Glomerular endothelial cell (primary cell): Measurements from ENCODE around the gene ARHGEF7. TPM values are rescaled to one million over a fixed set of nuclear protein-coding genes. Genes with fewer than 3 reads are reported as not detected.
"Not testable (repeated sequence)": the region's sequence is repeated elsewhere in the genome, so short reads cannot be mapped to it uniquely, and the experiment has no call there.

ENCODE experiments used
- DNase-seq: peaks from one replicate; pipeline ENCODE4 v3.0.0-alpha.2; 2011; ENCODE audit warnings: low read depth, low spot score; ENCODE audit errors: extremely low read depth
- total RNA-seq: library from RNA; depleted of rRNA; stranded (reverse); fragments of >200 nt; gene quantifications from 2 replicates; pipeline ENCODE4 v1.2.3, GENCODE V29; 2015

Gene ARHGEF7
- total RNA-seq, 1 donor from 2014 or later: 197 TPM

DNA sequence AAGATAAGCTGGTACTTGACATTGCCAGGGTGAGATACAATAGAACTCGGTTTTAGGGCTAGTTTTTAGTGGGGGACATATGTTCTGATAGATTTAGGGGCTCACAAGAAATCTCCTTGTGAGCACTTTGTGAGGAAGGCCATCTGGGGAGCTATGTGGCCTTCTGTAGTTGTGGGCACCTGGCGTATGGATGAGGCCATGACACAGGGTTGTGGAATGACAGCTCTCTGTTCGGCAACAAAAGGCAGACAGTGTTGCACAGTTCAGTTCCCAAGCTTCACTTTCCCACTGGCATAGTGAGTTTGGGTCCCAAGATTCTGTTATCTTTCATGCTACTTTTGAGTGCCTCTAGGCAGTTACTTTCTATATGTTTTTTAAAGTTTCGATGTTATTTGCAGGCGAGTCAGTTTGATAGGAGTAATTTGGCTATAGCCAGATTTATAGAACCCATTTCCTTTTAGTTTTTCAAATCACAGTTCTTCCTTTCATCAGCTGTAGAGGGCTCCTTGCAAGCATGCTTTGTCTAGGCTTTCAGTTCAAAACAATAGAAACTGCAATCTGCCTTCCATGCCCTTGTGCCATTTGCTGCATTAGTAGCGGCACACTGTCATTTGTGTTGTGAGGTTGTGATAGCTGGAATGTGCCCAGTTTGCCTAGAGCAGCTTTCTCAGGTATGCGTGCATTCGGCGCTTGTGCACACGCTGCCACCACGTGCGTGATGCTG, 134.7 kb downstream of the ARHGEF7 start:
- no peak for DNase-seq

DNA sequence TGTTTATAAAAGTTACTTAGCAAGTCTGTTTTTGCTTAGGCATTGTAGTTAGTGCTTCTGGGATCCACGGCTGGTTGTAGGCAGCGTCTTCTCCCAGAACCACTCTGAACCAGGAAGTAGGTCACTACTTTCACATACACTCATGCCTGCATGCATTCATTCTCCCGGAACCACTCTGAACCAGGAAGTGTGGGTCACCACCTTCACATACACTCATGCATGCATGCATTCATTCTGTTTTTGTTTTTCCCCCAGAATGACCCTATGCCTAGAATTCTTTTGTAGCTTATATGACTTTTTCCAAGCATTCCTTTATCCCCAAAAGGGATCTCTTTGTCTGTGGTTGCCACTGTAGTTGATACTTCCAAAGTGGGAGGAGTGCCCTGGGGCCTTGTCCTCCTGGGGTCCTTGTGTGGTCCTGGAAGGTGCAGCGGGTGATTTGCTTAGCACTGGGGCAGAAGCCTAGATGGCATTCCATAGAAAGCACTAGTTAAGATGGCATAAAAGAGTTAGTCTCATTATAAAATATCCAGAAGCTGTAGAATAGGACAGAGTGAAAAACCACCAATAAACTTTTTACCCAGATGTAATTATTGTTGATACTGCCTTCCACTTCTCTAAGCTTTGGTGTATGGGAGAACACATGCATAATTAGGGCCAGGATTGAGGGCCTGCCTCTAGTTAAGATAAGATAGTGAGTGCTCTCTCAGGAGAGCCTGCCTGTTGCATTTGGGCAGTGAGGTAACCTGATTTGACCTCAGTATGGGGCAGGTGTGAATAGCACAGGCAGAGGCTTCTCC, 136.7 kb downstream of the ARHGEF7 start:
- DNase-seq: no peak

DNA sequence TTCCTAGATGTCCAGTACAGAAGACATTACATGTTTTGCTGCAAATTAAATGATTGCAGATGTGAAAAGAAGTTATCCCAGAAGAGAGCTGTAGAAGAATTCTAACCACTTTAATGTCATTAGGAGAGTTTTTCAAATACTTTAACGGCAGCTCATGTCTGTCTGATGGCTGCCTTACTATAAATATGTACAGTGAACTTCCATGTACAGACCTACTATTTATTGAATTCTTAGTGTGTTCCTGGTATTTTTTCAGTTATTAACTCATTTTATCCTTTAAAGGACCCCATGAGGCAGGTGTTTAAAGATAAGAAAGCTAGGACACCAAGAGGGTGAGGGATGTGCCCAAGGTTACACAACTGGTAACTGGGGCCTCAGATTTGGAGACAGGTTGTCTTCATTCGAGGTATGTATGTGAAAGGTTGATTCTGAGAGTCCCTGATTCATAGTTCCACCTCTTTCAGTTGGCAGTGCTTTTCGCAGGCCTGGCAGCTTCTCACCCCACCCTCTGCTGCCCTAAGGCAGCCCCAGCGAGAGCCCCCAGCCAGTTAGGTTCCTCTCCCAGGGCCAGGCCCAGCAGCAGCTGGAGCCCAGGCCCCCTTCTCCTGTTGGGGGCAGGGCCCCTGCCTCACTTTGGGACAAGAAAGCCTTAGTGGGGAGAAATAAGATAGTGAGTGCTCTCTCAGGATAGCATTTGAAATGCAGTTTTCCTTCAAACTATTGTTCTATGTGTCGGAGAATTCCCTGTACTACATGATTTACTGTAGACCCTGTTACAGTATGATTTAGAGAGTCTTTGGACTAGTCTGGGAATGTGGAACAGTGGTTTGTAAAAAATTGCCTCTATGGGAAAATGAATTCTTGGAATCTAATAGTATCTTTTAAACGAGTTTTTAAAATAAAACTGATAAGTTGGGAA, 137.6 kb downstream of the ARHGEF7 start:
- no peak for DNase-seq

DNA sequence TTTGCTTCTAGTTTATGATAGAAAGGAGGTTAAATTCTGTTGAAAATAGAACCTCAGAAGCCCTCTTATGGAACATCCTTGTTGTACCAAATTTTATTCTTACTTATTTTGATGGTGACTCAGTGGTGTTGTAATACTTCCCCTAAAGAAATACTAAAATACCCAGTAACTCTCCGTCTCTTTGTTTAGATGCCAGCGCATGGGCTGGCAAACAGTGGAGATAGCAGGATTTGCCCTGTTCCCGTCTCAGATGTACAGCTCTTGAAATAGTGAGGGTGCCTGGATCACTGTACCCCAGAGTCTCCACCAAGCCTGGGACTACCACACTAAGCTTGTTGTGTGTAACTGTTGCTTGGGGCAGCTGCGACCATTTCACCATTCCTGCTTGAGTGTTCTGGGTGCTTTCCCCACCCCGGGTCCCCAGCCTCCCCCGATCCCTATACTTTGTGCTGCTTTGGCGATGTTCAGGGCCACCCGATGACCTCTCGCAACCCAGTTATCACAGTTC, 138.3 kb downstream of the ARHGEF7 start:
- no peak for DNase-seq

DNA sequence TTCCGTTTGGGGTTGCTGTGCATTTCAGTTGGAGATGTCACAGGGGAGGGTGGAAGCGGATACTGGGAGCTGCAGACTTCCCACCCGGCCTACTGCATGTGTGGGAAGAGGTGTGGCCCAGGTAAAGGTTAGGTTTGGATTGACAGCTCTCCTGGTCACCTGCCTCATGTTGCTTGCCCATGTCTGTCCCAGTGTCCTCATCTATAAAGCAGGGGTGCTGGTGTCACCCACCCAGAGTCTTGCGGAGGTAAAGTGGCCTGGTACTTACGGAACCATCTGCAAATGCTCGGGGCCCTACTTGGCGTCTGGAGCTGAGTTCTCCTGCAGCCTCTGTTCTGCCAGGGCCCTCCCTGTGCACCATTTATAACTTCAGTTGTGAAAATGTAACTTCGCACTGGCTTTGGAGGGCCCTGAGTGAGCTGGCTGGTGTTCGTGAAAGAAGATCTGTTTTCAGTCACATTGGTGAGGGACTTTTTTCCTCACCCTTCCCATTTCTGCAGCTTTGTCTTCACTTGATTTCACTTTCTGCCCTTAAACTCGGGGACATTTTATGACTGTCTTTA, 140.2 kb downstream of the ARHGEF7 start:
- no peak for DNase-seq

DNA sequence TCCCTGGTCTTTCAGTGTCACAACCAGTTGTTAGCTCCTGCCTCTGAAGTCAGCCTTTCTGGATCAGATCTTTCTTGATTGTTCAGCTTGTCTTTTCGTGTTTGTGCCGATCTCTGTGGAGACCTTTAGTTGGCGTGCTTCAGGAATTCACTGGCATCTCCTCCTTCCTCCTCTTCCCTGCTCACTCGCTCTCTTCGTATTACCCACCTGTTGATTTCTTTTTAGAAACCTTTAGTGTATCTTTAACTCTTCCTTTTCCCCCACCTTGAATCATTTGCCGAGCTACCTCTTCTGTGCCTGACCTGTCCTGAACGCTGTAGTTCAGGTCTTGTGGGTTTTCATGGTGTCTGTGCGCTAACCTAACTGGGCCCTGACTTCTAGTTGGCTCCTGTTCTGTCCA, 141.3 kb downstream of the ARHGEF7 start:
- DNase-seq: no peak

DNA sequence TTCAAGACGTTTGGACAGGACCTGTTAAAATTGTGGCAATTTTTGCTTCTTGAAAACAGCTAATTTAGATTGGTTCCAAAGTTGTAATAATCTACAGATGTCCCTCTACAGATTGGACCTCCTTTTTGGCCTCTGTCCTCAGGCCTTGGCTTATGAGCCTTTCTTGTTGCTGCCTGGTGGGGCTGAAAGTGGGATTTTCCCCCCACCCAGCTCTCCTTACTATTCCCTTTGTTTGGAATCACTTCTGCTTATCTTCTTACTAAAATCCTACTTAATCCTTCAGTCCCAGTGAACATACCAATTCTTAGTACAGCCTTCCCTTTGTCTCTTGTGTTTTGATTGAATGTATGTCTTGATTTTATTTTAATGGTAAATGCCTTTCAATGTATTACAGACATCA, 141.8 kb downstream of the ARHGEF7 start:
- no peak for DNase-seq

DNA sequence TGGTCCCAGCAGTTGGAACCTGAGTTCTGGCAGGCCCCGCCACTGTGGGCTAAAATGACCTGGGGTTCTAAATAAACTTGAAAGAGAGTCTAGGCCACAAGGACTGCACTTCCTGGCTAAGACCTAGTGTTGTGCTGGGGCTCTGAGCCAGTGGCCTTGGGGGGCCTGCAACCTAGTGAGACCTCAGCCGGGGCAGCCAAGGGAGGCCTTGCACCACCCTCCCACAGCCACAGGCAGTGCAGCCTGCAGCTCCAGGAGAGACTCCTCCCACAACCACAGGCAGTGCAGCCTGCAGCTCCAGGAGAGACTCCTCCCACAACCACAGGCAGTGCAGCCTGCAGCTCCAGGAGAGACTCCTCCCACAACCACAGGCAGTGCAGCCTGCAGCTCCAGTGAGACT, 142.8 kb downstream of the ARHGEF7 start:
- not testable (repeated sequence) for DNase-seq

DNA sequence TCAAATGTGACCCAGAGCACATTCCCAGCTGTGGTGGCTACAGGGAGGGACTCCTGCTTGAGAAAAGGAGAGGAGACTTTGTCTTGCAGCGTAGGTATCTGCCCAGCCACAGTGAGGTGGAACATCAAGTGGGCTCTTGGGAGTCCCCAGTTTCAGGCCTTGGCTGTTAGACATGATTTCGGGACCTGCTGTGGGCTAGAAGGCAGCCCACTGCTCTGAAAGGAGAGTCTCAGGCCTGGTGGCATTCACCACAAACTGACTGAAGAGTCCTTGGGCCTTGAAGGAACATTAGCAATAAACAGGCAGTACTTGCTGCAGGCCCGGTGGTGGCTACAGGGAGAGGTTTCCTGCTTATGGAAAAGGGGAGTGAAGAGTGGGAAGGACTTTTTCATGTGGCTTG, 143.5 kb downstream of the ARHGEF7 start:
- no peak for DNase-seq

DNA sequence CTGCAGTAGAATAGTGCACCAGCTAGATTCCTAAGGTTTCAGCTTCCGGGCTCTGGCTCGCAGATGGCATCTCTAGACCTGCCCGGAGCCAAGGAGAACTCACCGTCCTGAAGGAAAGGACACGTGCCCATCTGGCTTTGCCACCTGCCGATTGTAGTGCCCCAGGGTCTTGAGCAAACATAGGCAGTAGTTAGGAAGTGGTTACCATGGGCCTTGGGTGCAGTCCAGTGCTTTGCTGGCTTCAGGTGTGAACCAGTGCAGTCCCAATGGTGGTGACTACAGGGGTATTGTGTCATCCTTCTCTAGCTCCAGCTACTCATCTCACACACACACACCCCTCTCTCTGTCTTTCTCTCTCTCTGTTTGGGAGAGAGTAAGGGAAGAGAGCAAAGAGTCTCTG, 143.9 kb downstream of the ARHGEF7 start:
- no peak for DNase-seq

DNA sequence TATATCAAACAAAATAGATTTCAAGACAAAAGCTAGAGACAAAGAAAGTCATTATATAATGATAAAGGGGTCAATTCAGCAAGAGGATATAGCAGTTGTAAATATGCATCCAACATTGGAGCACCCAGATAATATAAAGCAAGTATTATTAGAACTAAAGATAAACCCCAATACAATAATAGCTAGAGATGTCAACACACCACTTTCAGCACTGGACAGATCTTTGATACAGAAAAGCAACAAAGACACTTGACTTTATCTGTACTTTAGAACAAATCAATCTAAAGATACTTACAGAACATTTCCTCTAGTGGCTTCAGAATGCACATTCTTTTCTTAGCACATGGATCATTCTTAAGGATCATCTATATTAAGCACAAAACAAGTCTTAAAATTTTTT, 146.2 kb downstream of the ARHGEF7 start:
- no peak for DNase-seq

DNA sequence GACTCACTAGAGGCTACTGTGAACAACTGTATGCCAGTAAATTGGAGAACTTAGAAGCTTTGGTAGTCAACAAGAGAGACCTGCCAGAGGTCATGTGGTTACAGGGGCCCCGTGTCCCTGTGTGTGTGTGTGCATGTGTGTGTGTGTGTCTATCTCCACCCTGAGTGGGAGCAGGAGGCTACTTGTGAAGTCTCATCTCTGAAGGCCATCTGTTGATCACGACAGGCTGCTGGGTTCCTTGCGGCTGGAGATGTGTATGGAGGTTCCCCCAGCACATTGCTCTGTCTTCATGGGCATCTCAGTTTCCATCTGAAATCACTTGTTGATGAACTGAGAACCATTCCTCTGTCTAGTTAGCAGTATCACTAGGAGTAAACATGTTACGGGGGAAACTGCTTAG, 147.2 kb downstream of the ARHGEF7 start:
- DNase-seq: no peak

DNA sequence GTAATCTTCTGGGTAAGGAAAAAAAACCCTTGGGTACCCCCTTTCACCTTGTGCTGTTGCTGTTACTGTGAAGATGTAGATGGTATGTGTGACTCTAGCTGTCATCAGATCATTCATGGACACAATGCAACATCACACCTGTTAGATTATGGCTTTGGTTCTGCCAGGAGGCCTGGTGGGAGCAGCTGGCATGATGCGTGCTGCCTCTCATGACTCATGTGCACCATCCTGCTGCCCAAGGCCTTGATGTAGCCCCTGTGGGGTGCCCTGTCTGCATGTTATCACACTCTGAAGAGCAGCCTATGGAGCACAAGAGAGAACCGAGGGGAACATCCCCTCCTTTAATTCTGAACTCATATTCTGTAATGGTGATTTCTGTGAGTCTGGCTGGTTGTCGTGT, 147.6 kb downstream of the ARHGEF7 start:
- no peak for DNase-seq

DNA sequence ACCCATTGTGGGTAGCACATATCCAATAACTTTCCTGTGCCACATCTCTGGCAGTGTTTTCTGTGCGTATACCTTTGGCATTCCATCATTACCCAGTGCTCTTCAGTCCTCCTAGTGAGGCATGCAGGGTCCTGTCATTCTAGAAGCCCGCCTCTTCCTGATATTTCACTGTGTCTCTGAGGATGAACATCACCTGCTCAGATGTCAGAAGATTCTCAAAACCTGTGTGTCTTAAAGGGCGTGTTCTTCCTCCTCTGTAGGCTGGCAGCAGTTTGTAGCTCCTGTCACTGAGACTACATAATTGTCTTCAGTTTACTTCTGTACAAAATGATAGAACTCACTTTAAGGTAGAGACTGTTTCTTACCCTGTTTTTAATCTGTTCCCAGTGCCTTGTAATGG, 148.5 kb downstream of the ARHGEF7 start:
- no peak for DNase-seq

DNA sequence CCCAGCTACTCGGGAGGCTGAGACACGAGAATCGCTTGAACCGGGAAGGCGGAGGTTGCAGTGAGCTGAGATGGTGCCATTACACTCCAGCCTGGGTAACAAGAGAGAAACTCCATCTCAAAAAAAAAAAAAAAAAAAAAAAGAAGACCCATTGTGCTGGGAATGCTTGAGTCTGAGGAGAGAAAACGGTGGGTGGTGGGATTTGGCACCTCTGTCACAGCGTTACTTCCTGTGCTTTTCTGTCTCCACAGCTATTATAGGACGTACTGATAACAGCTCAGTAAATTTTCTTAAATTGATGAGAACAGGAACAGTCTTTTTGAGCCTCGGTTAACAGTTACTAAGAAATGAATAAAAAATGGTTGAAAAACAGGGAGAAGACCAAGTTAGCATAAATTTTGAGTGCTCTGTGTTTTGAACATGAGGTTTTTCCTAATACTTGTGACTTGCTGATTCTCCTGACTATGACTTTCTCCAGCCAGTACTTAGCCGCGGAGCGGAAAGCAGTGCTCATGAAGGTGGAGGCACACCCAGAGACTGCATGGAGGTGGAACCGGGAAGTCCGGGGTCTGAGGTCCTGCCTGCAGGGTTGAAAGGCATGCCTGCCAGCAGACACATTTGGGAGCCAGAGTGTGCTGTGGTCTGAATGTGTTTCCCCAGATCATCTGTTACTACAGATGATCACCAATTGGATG, 150.0 kb downstream of the ARHGEF7 start:
- DNase-seq: no peak

DNA sequence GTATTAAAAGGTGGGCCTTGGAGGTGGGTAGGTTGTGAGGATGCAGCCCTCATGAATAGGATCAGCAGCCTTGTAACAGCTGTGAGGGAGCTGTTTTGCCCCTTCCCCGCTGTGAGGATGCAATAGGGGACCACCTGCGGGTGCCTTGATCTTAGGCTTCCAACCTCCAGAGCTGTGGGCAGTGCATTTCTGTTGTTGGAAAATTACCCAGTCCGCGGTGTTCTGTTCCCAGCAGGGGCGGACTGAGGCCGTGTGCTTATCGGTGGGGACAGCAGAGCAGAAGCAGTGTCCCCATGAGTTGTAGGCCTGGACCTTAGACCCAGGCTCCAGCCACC, 150.6 kb downstream of the ARHGEF7 start:
- DNase-seq: no peak

DNA sequence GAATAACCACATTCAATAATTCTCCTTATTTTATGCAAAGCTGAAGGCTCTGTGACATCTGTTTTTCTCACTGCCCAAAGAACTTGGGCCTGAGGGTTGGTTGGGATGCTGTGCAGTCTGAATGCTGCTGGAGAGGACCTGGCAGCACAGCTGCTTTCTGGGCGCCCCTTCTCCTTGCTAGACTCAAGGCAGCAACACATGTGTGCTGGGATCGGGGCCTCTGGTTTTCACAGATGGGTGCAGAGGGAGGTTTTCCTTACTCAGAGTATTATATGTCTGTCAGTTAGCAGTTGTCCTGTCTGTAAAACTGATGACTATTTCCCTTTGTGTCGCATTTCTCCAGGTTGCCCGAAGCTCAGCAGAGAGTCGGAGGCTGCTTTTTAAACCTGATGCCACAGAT, 152.1 kb downstream of the ARHGEF7 start:
- DNase-seq: no peak

DNA sequence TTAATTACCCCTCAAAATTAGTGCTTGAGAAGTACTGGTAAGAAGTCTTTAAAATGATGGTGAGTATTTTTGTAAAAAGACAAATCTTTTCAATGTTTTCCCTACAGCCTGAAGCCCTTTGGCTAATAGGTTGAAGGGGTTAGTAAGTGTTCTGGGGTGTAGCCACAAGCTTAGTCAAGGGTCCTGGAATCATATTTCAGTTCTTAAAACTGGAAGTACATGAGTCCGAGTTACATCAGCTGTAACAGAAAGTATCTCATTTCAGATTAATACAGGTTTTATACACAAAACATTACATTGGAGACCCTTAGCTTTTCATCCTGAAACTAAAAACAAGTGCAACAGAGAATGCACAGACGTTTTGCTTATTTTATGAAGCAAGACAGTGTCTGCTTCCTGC, 152.7 kb downstream of the ARHGEF7 start:
- DNase-seq: no peak

DNA sequence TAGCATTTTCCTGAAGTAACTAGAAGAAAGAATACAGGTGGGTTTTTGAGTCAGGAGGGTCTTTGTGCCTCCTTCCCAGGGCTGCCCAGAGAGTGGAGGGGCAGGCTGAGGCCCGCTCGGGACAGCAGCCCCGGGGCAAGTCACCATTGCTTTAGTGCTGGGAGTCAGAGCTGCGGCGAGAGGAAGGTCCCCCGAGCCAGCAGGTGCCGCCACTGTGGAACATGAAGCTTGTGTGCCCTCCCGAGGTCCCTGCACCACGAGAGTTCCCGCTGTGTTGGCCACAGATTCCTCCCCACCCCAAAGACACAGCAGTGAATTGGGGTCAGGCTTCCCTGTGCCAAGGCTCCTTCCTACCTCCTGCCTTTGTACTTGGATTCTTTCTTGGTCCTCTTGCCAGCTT, 154.4 kb downstream of the ARHGEF7 start:
- DNase-seq: no peak

DNA sequence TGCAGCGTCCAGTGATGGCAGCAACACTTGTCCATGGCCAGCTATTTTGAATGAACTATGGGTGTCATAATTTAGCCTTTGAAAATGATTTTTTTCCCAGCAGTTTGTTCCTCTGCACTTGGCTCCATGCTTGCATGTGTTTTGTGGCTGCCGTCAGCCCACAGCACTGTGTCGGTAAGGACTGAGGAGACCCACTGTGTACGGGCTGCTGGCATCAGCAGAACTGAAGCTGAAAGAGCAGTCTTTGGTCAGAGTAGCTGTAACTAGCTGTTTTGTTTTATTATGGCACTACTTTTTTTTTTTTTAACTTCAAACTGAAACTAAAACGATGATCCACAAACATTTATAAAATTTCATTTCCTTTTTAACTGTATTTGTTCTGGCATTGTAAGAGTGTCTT, 155.0 kb downstream of the ARHGEF7 start:
- DNase-seq: no peak
